Subcutaneous abdominal adipose tissue (tissue), 5 donors: ENCODE data around the gene CELF5.

Source experiments
- H3K27ac ChIP-seq: one replicate; pipeline ENCODE4 v1.7.0; 2013; ENCODE audit warnings: low read depth, mild to moderate bottlenecking, inconsistent platforms, low read length, moderate library complexity
- H3K27me3 ChIP-seq, 5 donors: one replicate each; pipeline ENCODE4 v1.7.0; 2013; ENCODE audit warnings: low read length in 5 of 5, inconsistent platforms in 1 of 5; ENCODE audit not compliant: control insufficient read depth in 5 of 5, insufficient read depth in 4 of 5
- H3K36me3 ChIP-seq, 5 donors: one replicate each; pipeline ENCODE4 v1.7.0; 2013; ENCODE audit warnings: low read length in 5 of 5; ENCODE audit not compliant: control insufficient read depth in 5 of 5, insufficient read depth in 5 of 5
- H3K4me1 ChIP-seq, 5 donors: one replicate each; pipeline ENCODE4 v1.7.0; 2013; ENCODE audit warnings: low read length in 5 of 5, mild to moderate bottlenecking in 3 of 5, moderate library complexity in 1 of 5; ENCODE audit not compliant: control insufficient read depth in 5 of 5, insufficient read depth in 5 of 5
- H3K4me3 ChIP-seq, 5 donors: one replicate each; pipeline ENCODE4 v1.7.0; 2013; ENCODE audit warnings: low read length in 5 of 5, low read depth in 1 of 5
- H3K9ac ChIP-seq, 5 donors: one replicate each; pipeline ENCODE4 v1.7.0; 2013; ENCODE audit warnings: low read length in 5 of 5, mild to moderate bottlenecking in 4 of 5, moderate library complexity in 3 of 5
- H3K9me3 ChIP-seq, 5 donors: one replicate each; pipeline ENCODE4 v1.7.0; 2013; ENCODE audit warnings: low read length in 5 of 5; ENCODE audit not compliant: control insufficient read depth in 5 of 5
- donor health status: healthy.
- donor health status: healthy.
- donor health status: healthy.
- donor health status: healthy.
- donor health status: healthy.

Gene CELF5

GRCh38 chr19:3184847-3185460 lies 39.5 kb upstream of the CELF5 start:
- peak overlapping the region; percentile 93 for H3K27ac ChIP-seq
- H3K27me3 ChIP-seq = no peaks in the 10 kb centered on the region
- H3K4me1 ChIP-seq = peaks cover 9 to 46% (median 34%) of the 10 kb centered on the region in 5 donors
- H3K4me3 ChIP-seq = peak overlapping the region; percentile 87 to 94 (median 89)
- H3K9me3 ChIP-seq = no peaks in the 10 kb centered on the region
- H3K9ac ChIP-seq = peak overlapping the region in 3 of 5 donors; percentile 41 to 88 (median 77)
- peaks cover 0 to 6% (median 0%) of the 10 kb centered on the region in 5 donors for H3K36me3 ChIP-seq

- Histone ChIP-seq H3K27ac (peak within 1 kb of the TSS; percentile 93), H3K4me3 (peak within 1 kb of the TSS; percentile 87 to 94 (median 89)), H3K9me3 (no peaks in the 10 kb centered on the region), H3K36me3 (peaks cover 0 to 6% (median 0%) of the 10 kb centered on the region in 5 donors), H3K4me1 (peaks cover 9 to 40% (median 31%) of the 10 kb centered on the region in 5 donors), H3K27me3 (no peaks in the 10 kb centered on the region), H3K9ac (peak within 1 kb of the TSS in 4 of 5 donors; percentile 85 to 90 (median 88))
Measured at GRCh38 chr19:3185461-3186159, 38.9 kb upstream of the CELF5 start, which contains the start of gene NCLN. Gene NCLN, plus strand, starts transcription at chr19:3185930. Its CDS starts 101 bp downstream, at chr19:3186031.

- peak overlapping the region; percentile 65 to 94 (median 89) for H3K4me3 ChIP-seq
- H3K27ac ChIP-seq = peak overlapping the region; percentile 41
- H3K4me1 ChIP-seq = peaks cover 9 to 36% (median 31%) of the 10 kb centered on the region in 5 donors
Measured at GRCh38 chr19:3186160-3186688, 38.2 kb upstream of the CELF5 start.

DNA sequence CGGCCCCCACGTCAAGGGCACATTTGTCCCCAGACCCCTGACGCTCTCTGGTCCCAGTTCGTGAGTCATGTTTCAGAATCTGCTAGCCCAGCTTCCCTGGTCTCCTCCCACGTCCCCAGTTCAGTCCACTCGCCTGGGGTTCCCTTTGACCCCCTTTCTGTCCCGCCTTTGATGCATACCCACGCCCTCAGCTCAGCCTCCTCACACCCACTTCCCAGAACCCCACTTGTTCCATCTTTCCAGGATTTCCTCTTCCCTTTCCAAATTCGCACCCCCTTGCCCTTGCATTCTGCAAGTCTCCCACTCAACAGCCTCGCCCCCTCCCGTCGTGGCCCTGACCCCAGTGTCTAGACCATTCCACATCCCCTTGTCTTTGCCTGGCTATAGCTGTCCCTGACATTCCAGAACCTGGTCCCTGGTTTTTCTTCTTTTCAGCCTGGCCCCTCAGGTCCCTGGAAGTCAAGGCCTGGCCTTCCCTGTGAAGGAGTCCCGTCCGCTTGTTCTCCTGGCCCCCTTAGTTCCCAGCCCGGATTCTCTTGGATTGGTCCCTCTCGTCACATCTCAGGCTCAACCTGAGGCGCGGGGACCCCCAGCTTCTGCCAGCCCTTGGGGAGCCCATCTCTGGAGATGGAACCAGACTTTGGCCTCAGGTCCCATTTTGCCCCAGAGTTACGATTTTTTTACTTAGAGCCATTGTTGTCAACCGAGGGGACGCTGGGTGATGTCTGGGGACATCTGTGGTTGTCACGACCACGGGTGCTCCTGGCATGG lies 37.4 kb upstream of the CELF5 start:
- peaks cover 9 to 36% (median 31%) of the 10 kb centered on the region in 5 donors for H3K4me1 ChIP-seq
- H3K9ac ChIP-seq = peak overlapping the region in 4 of 5 donors; percentile 85 to 90 (median 88)
- no peaks in the 10 kb centered on the region for H3K9me3 ChIP-seq
- peaks cover 0 to 6% (median 0%) of the 10 kb centered on the region in 5 donors for H3K36me3 ChIP-seq
- no peak overlapping the region for H3K27ac ChIP-seq
- peak overlapping the region; percentile 65 to 94 (median 89) for H3K4me3 ChIP-seq
- no peaks in the 10 kb centered on the region for H3K27me3 ChIP-seq

More at GRCh38 chr19:3186160-3186688, 38.2 kb upstream of the CELF5 start:
- peak overlapping the region in 4 of 5 donors; percentile 85 to 90 (median 88) for H3K9ac ChIP-seq
- H3K27me3 ChIP-seq = no peaks in the 10 kb centered on the region
- H3K9me3 ChIP-seq = no peaks in the 10 kb centered on the region
- peaks cover 0 to 6% (median 0%) of the 10 kb centered on the region in 5 donors for H3K36me3 ChIP-seq

DNA sequence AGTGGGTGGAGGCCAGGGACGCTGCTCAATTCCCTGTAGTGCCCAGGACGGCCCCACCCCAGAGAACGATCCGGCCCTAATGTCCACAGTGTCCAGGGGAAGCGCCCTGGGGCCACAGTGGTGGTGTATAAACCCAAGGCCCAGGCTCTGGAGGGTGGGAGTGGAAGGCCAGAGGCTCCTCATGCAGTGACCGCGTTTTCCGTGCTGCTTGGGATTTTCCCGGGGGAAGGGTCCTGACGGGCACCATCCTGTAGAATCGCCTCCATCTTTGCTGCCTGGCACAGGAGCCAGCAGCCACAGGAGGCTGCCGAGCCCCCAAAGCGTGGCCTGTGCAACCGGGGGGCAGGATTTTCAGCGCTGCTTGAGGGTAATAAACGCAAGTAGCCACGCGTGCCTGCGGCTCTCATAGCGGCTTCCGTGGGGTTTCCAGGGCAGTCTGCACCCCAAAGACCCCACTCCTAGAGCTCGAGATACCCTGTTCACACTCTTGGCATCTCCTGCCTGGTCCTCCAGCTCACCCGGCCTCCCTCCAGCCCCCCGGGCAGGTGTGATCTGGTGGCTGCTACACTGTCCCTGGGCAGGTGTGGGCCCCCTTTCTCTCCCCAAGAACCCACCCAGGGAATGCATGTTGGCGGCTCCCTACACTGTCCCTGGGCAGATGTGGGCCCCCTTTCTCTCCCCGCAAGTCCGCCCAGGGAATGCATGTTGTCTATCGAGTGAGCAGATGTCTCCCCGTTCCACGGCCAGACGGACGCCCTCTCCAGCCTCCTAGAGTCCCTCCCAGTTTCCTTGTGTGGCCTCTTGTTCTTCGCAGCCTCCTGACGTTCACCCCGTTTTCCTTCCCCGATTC lies 36.6 kb upstream of the CELF5 start:
- H3K9ac ChIP-seq = peak overlapping the region in 4 of 5 donors; percentile 11 to 90 (median 50)
- H3K4me1 ChIP-seq = peaks cover 9 to 36% (median 31%) of the 10 kb centered on the region in 5 donors
- no peak overlapping the region for H3K4me3 ChIP-seq
- H3K27ac ChIP-seq = no peak overlapping the region
- H3K9me3 ChIP-seq = no peaks in the 10 kb centered on the region
- no peaks in the 10 kb centered on the region for H3K27me3 ChIP-seq
- H3K36me3 ChIP-seq = peaks cover 0 to 8% (median 3%) of the 10 kb centered on the region in 5 donors

- peaks cover 9 to 36% (median 31%) of the 10 kb centered on the region in 5 donors for H3K4me1 ChIP-seq
- H3K27ac ChIP-seq = no peak overlapping the region
- no peak overlapping the region for H3K4me3 ChIP-seq
- no peaks in the 10 kb centered on the region for H3K27me3 ChIP-seq
- peaks cover 0 to 17% (median 11%) of the 10 kb centered on the region in 5 donors for H3K36me3 ChIP-seq
- peak overlapping the region in 1 of 5 donors; percentile 11 for H3K9ac ChIP-seq
- H3K9me3 ChIP-seq = no peaks in the 10 kb centered on the region
Measured at GRCh38 chr19:3188627-3189596, 35.5 kb upstream of the CELF5 start.

DNA sequence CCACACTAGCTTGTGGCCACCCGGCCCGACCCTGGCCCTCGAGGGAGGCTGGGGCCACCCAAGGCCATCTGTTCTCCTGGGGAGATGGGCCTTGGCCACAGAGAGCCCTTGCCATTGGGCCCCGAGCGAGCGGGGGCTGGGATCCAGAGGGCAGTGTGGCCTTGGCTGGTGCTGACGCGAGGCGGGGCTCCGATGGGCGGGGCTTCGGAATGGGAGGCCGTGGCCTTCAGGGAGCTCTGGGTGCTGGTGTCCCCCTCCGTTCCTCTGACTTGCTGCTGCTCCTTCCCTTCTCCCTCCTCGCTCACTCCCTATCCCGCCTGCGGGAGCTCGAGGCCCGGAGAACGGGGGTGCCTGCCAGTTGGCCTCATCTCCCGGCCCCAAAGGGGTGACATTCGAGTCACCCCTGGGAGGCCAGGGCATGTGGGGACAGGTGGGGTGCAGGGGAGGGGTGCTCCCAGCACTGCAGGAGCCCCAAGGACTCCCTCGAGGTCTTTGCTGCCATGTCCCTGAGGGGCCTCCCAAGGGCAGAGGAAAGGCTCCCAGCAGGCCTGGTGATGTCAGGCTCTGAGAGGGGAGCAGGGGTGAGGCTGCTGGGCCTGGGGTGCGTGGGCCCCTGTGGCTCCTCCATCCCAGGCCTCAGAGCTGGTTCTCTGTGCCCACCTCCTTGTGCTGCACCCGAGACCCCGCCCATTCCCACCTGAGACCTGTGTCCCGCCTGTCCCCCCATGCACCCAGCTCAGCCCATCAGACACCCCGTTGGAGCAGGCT lies 34.6 kb upstream of the CELF5 start:
- Histone ChIP-seq H3K27me3 (no peaks in the 10 kb centered on the region), H3K27ac (no peak overlapping the region), H3K9me3 (no peaks in the 10 kb centered on the region), H3K36me3 (peaks cover 0 to 17% (median 11%) of the 10 kb centered on the region in 5 donors), H3K4me1 (peaks cover 9 to 32% (median 27%) of the 10 kb centered on the region in 5 donors), H3K4me3 (no peak overlapping the region), H3K9ac (no peak overlapping the region)

GRCh38 chr19:3190470-3190770 lies 34.0 kb upstream of the CELF5 start:
- H3K9me3 ChIP-seq = no peaks in the 10 kb centered on the region
- no peak overlapping the region for H3K27ac ChIP-seq
- no peak overlapping the region for H3K4me3 ChIP-seq
- H3K27me3 ChIP-seq = no peaks in the 10 kb centered on the region
- H3K9ac ChIP-seq = no peak overlapping the region
- H3K4me1 ChIP-seq = peaks cover 9 to 28% (median 23%) of the 10 kb centered on the region in 5 donors
- peaks cover 0 to 17% (median 11%) of the 10 kb centered on the region in 5 donors for H3K36me3 ChIP-seq
